ENCODE data around the gene GALNT12. TPM values are rescaled to one million over a fixed set of nuclear protein-coding genes. Genes with fewer than 3 reads are reported as not detected.

Gene GALNT12
- total RNA-seq, 1 experiment from 2014 or later, result 31.2 TPM

Other genes with a start within 250 kb of the GALNT12 start
- 0.15 TPM for gene GABBR2, start 98.7 kb upstream of the GALNT12 start, total RNA-seq (2021; ENCODE audit: unreplicated experiment)
- 39.2 TPM for gene ANKS6, start 11.1 kb upstream of the GALNT12 start, total RNA-seq (2021; ENCODE audit: unreplicated experiment)
- 0.15 TPM for gene COL15A1, start 136.2 kb downstream of the GALNT12 start, total RNA-seq (2021; ENCODE audit: unreplicated experiment)